Panc1 (cell line): ENCODE measurements around the gene IGSF21. TPM values are rescaled to one million over a fixed set of nuclear protein-coding genes. Genes with fewer than 3 reads are reported as not detected.

Experiments
- ATAC-seq: fragments of 200-7000 bp; cut with Tn5 transposase; 2 replicates; pipeline ENCODE4 v1.9.1; 2020; ENCODE audit warnings: mild to moderate bottlenecking, moderate library complexity
- BruUV-seq: library from RNA; stranded (reverse); fragments of 400-500 nt; replicated peaks from 2 replicates; lab custom pipeline; 2021; lab: Mats Ljungman, UMichigan
- CTCF ChIA-PET: fragments of 300-600 bp; sonication (Branson Sonifier 250); formaldehyde crosslinking; loops from one replicate; lab custom pipeline; 2022; ENCODE audit warnings: antibody characterized with exemption; lab: Charles Lee
- POLR2A ChIA-PET: fragments of 300-600 bp; sonication (Branson Sonifier 250); formaldehyde crosslinking; loops from one replicate; lab custom pipeline; 2022; ENCODE audit warnings: antibody characterized with exemption; lab: Charles Lee
- DNase-seq: peaks from one replicate; pipeline ENCODE4 v3.0.0-alpha.2; 2010; ENCODE audit warnings: low read depth, low spot score
- H3K27ac ChIP-seq: 2 replicates; pipeline ENCODE4 v1.5.1; 2011; ENCODE audit warnings: mild to moderate bottlenecking, low read length, inconsistent platforms
- H3K27me3 ChIP-seq: fragments of 200-500 bp; sonication (Bioruptor generic); 2 replicates; pipeline ENCODE4 v1.6.0; 2014; ENCODE audit warnings: low read length, inconsistent platforms; ENCODE audit not compliant: control insufficient read depth, insufficient read depth
- H3K36me3 ChIP-seq: fragments of 200-500 bp; sonication (Bioruptor generic); 2 replicates; pipeline ENCODE4 v1.5.1; 2014; ENCODE audit warnings: inconsistent platforms, mild to moderate bottlenecking, low read length, moderate library complexity; ENCODE audit not compliant: control insufficient read depth, insufficient read depth
- H3K4me1 ChIP-seq: 2 replicates; pipeline ENCODE4 v1.5.1; 2011; ENCODE audit warnings: inconsistent platforms, mild to moderate bottlenecking, low read length, moderate library complexity; ENCODE audit not compliant: control insufficient read depth, insufficient read depth
- H3K4me3 ChIP-seq, 2 experiments: 2 replicates each; pipeline ENCODE4 v1.5.1; 2011 to 2012; ENCODE audit warnings: low read depth in 2 of 2, low read length in 2 of 2, mild to moderate bottlenecking in 2 of 2, inconsistent platforms in 1 of 2, moderate library complexity in 1 of 2
- H3K9me3 ChIP-seq: fragments of 200-500 bp; sonication (Bioruptor generic); 2 replicates; pipeline ENCODE4 v1.5.1; 2014; ENCODE audit warnings: low read depth, mild to moderate bottlenecking, inconsistent platforms, low read length, moderate library complexity; ENCODE audit not compliant: control insufficient read depth, insufficient read depth
- CTCF ChIP-seq: fragments of 450-650 bp; IDR thresholded peaks from 2 replicates; pipeline ENCODE4 v1.5.1; 2017; ENCODE audit warnings: mild to moderate bottlenecking
- POLR2AphosphoS5 ChIP-seq: IDR thresholded peaks from 2 replicates; pipeline ENCODE4 v1.6.1; 2012; ENCODE audit warnings: mild to moderate bottlenecking, low read depth, low read length, moderate library complexity
- SIN3A ChIP-seq: IDR thresholded peaks from 2 replicates; pipeline ENCODE4 v1.6.1; 2012; ENCODE audit warnings: low read depth, mild to moderate bottlenecking, low read length, moderate library complexity, borderline replicate concordance; ENCODE audit not compliant: insufficient read depth
- TCF7L2 ChIP-seq: IDR thresholded peaks from 2 replicates; pipeline ENCODE4 v1.6.1; 2011; ENCODE audit warnings: mild to moderate bottlenecking, low read depth, low read length, inconsistent platforms
- in situ Hi-C: cut with HindIII; loops from 2 replicates; pipeline ENCODE4 v1.10.0; 2016; ENCODE audit warnings: low sequenced_read_pairs, low pct_unique_long_range_greater_than_20kb
- intact Hi-C: fragments of 100-400 bp; cut with micrococcal nuclease; formaldehyde crosslinking; loops from one replicate; pipeline ENCODE4 v1.10.0; 2022; ENCODE audit not compliant: unreplicated experiment
- total RNA-seq: library from RNA; stranded (reverse); gene quantifications from one replicate; pipeline ENCODE4 v1.2.1, GENCODE V29; 2021; ENCODE audit not compliant: unreplicated experiment
- TF ChIP-seq, protein P1 (sequence below), 2 experiments: IDR thresholded peaks; 2 replicates each; pipeline ENCODE4 v1.6.1; 2011 to 2012; ENCODE audit warnings: low read depth in 2 of 2, control low read depth in 1 of 2, low read length in 1 of 2, mild to moderate bottlenecking in 1 of 2, moderate library complexity in 1 of 2; ENCODE audit not compliant: insufficient read depth in 1 of 2

The IGSF21 gene
- total RNA-seq, 1 experiment from 2014 or later: not detected

GRCh38 chr1:18385239-18385790 is 277.7 kb downstream of the IGSF21 start:
- no peaks in the 10 kb centered on the region for H3K36me3 ChIP-seq
- no peak overlapping the region for H3K4me3 ChIP-seq
- DNase-seq (no peak), ATAC-seq (no peak)
- H3K4me1 ChIP-seq: no peaks in the 10 kb centered on the region
- H3K9me3 ChIP-seq: no peaks in the 10 kb centered on the region
- POLR2A ChIA-PET: no interaction called here
- CTCF ChIA-PET: no interaction called here
- H3K27me3 ChIP-seq: peaks cover 3% of the 10 kb centered on the region; the same call in 1 of the 2 replicates
- intact Hi-C loops: no loop called here
- no TSS peak for BruUV-seq
- in situ Hi-C loops: no loop called here
- H3K27ac ChIP-seq: no peak overlapping the region
- no peak for TF ChIP-seq CTCF
- no peak for TF ChIP-seq POLR2AphosphoS5
- TF ChIP-seq SIN3A: no peak
- TF ChIP-seq TCF7L2: no peak
- TF ChIP-seq, protein P1, sequence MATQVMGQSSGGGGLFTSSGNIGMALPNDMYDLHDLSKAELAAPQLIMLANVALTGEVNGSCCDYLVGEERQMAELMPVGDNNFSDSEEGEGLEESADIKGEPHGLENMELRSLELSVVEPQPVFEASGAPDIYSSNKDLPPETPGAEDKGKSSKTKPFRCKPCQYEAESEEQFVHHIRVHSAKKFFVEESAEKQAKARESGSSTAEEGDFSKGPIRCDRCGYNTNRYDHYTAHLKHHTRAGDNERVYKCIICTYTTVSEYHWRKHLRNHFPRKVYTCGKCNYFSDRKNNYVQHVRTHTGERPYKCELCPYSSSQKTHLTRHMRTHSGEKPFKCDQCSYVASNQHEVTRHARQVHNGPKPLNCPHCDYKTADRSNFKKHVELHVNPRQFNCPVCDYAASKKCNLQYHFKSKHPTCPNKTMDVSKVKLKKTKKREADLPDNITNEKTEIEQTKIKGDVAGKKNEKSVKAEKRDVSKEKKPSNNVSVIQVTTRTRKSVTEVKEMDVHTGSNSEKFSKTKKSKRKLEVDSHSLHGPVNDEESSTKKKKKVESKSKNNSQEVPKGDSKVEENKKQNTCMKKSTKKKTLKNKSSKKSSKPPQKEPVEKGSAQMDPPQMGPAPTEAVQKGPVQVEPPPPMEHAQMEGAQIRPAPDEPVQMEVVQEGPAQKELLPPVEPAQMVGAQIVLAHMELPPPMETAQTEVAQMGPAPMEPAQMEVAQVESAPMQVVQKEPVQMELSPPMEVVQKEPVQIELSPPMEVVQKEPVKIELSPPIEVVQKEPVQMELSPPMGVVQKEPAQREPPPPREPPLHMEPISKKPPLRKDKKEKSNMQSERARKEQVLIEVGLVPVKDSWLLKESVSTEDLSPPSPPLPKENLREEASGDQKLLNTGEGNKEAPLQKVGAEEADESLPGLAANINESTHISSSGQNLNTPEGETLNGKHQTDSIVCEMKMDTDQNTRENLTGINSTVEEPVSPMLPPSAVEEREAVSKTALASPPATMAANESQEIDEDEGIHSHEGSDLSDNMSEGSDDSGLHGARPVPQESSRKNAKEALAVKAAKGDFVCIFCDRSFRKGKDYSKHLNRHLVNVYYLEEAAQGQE (IDR thresholded peaks at IDR 0.05; ENCODE audit: insufficient read depth in 1 of 2, low read depth in 2 of 2, low read length in 1 of 2): no peak

- Histone ChIP-seq H3K9me3 (no peaks in the 10 kb centered on the region), H3K27me3 (peaks cover 3% of the 10 kb centered on the region; the same call in 1 of the 2 replicates), H3K4me3 (no peak overlapping the region), H3K36me3 (no peaks in the 10 kb centered on the region), H3K27ac (no peak overlapping the region), H3K4me1 (no peaks in the 10 kb centered on the region)
- ChIA-PET CTCF (no interaction called here), POLR2A (interaction anchor here (0.8 kb wide), 1 partner anchor 9 kb away, joined by 7 read pairs; no protein-coding TSS in a partner anchor)
- DNase-seq: no peak
- in situ Hi-C loops: no loop called here
- TF ChIP-seq, protein P1 (IDR thresholded peaks at IDR 0.05; ENCODE audit: insufficient read depth in 1 of 2, low read depth in 2 of 2, low read length in 1 of 2): no peak
- no peak for TF ChIP-seq CTCF
- TF ChIP-seq POLR2AphosphoS5: no peak
- TF ChIP-seq TCF7L2: no peak
- no peak for TF ChIP-seq SIN3A
- no peak for ATAC-seq
- no TSS peak for BruUV-seq
- intact Hi-C loops: no loop called here
These were observed 279.0 kb downstream of the IGSF21 start for GRCh38 chr1:18386591-18386990.
